ENCODE measurements around the gene ICA1L.

- no peak for TF ChIP-seq POLR2AphosphoS5 (IDR thresholded peaks at IDR 0.05; ENCODE audit: low read depth, low read length)
- TF ChIP-seq CTCF (IDR thresholded peaks at IDR 0.05), result no peak
- TF ChIP-seq SIN3A (IDR thresholded peaks at IDR 0.05; ENCODE audit: borderline replicate concordance, insufficient read depth, low read depth, low read length), result no peak
- no peak for TF ChIP-seq REST (IDR thresholded peaks at IDR 0.05; ENCODE audit: insufficient read depth in 1 of 2, low read depth in 2 of 2, low read length in 1 of 2)
Observed at GRCh38 chr2:202726070-202726469, 145.5 kb downstream of the ICA1L start.

Measured in Panc1 (cell line).